KOPT-K1 (cell line): ENCODE results near the gene SSUH2.
"Not testable (repeated sequence)": the region's sequence is repeated elsewhere in the genome, so short reads cannot be mapped to it uniquely, and the experiment has no call there.

Experiments used
- H3K27ac ChIP-seq: fragments of 200-600 bp; sonication (generic); 2 replicates; pipeline ENCODE4 v1.5.1; 2016; ENCODE audit warnings: antibody characterized with exemption, mild to moderate bottlenecking, low read depth, low read length; ENCODE audit not compliant: poor library complexity, severe bottlenecking
- H3K36me3 ChIP-seq: fragments of 200-600 bp; sonication (generic); 2 replicates; pipeline ENCODE4 v1.5.1; 2017; ENCODE audit warnings: antibody characterized with exemption, mild to moderate bottlenecking, low read length, moderate library complexity; ENCODE audit not compliant: insufficient read depth
- H3K9me3 ChIP-seq: fragments of 200-600 bp; sonication (generic); 2 replicates; pipeline ENCODE4 v1.5.1; 2017; ENCODE audit warnings: antibody characterized with exemption, low read length, mild to moderate bottlenecking; ENCODE audit not compliant: insufficient read depth, poor library complexity, severe bottlenecking

Gene SSUH2

GRCh38 chr3:8644748-8645390, at the start of gene SSUH2:
SSUH2 (minus strand) TSS chr3:8644798; CDS start chr3:8644758, 40 bp downstream.
- H3K36me3 ChIP-seq: no peaks in the 10 kb centered on the region
- no peaks in the 10 kb centered on the region for H3K9me3 ChIP-seq
- no peak within 1 kb of the TSS for H3K27ac ChIP-seq

- H3K36me3 ChIP-seq, H3K9me3 ChIP-seq, H3K27ac ChIP-seq: not testable (repeated sequence)
These were observed 46.7 kb upstream of the SSUH2 start for GRCh38 chr3:8691295-8691694.

- not testable (repeated sequence) for H3K27ac ChIP-seq, H3K9me3 ChIP-seq, H3K36me3 ChIP-seq
These were observed 40.4 kb upstream of the SSUH2 start for GRCh38 chr3:8684992-8685391.

- H3K36me3 ChIP-seq, H3K9me3 ChIP-seq, H3K27ac ChIP-seq: not testable (repeated sequence)
These were observed 38.4 kb upstream of the SSUH2 start for GRCh38 chr3:8682850-8683574.

GRCh38 chr3:8681881-8682538, 37.4 kb upstream of the SSUH2 start:
- not testable (repeated sequence) for H3K9me3 ChIP-seq, H3K27ac ChIP-seq, H3K36me3 ChIP-seq

GRCh38 chr3:8681349-8681748, 36.8 kb upstream of the SSUH2 start:
- H3K36me3 ChIP-seq: no peaks in the 10 kb centered on the region
- H3K27ac ChIP-seq: no peak overlapping the region
- H3K9me3 ChIP-seq: no peaks in the 10 kb centered on the region

GRCh38 chr3:8679817-8680553, 35.4 kb upstream of the SSUH2 start:
- not testable (repeated sequence) for H3K36me3 ChIP-seq, H3K9me3 ChIP-seq, H3K27ac ChIP-seq

- H3K27ac ChIP-seq: no peak overlapping the region
- no peaks in the 10 kb centered on the region for H3K9me3 ChIP-seq
- H3K36me3 ChIP-seq: no peaks in the 10 kb centered on the region
These were observed 34.2 kb upstream of the SSUH2 start for GRCh38 chr3:8678751-8679150.

- not testable (repeated sequence) for H3K27ac ChIP-seq, H3K36me3 ChIP-seq, H3K9me3 ChIP-seq
These were observed 32.7 kb upstream of the SSUH2 start for GRCh38 chr3:8677258-8677657.

GRCh38 chr3:8675591-8675990, 31.0 kb upstream of the SSUH2 start:
- not testable (repeated sequence) for H3K27ac ChIP-seq, H3K36me3 ChIP-seq, H3K9me3 ChIP-seq

- no peaks in the 10 kb centered on the region for H3K9me3 ChIP-seq
- H3K27ac ChIP-seq: no peak overlapping the region
- H3K36me3 ChIP-seq: no peaks in the 10 kb centered on the region
These were observed 28.6 kb upstream of the SSUH2 start for GRCh38 chr3:8673083-8673737.

GRCh38 chr3:8669019-8669418, 24.4 kb upstream of the SSUH2 start:
- Histone ChIP-seq H3K36me3 (no peaks in the 10 kb centered on the region), H3K27ac (no peak overlapping the region), H3K9me3 (no peaks in the 10 kb centered on the region)

GRCh38 chr3:8668216-8668615, 23.6 kb upstream of the SSUH2 start:
- H3K27ac ChIP-seq: no peak overlapping the region
- H3K36me3 ChIP-seq: no peaks in the 10 kb centered on the region

GRCh38 chr3:8667463-8668091, 23.0 kb upstream of the SSUH2 start:
- H3K36me3 ChIP-seq: no peaks in the 10 kb centered on the region
- H3K27ac ChIP-seq: no peak overlapping the region
- H3K9me3 ChIP-seq: no peaks in the 10 kb centered on the region

More at GRCh38 chr3:8668216-8668615, 23.6 kb upstream of the SSUH2 start:
- H3K9me3 ChIP-seq: no peaks in the 10 kb centered on the region
